IMR-90 (cell line): ENCODE data around the gene TBC1D22A.

Source experiments
- CEBPB ChIP-seq: IDR thresholded peaks from 2 replicates; pipeline ENCODE4 v1.6.1; 2012; ENCODE audit warnings: low read depth, low read length, improper control_type of control experiment
- RAD21 ChIP-seq: IDR thresholded peaks from 2 replicates; pipeline ENCODE4 v1.6.1; 2012; ENCODE audit warnings: low read length, improper control_type of control experiment
- SMC3 ChIP-seq: fragments of 150-350 bp; IDR thresholded peaks from 2 replicates; pipeline ENCODE4 v1.6.1; 2016; ENCODE audit warnings: low read depth, mild to moderate bottlenecking, antibody characterized with exemption, low read length, moderate library complexity
- TF ChIP-seq, protein P1 (sequence below): conservative IDR thresholded peaks from 2 replicates; pipeline ENCODE4 v1.5.1; 2012; ENCODE audit warnings: mild to moderate bottlenecking, low read depth, low read length, improper control_type of control experiment
- TF ChIP-seq, protein P2 (sequence below): fragments of 150-350 bp; IDR thresholded peaks from 2 replicates; pipeline ENCODE4 v1.6.1; 2016; ENCODE audit warnings: low read depth, mild to moderate bottlenecking, low read length, moderate library complexity, borderline replicate concordance

DNA sequence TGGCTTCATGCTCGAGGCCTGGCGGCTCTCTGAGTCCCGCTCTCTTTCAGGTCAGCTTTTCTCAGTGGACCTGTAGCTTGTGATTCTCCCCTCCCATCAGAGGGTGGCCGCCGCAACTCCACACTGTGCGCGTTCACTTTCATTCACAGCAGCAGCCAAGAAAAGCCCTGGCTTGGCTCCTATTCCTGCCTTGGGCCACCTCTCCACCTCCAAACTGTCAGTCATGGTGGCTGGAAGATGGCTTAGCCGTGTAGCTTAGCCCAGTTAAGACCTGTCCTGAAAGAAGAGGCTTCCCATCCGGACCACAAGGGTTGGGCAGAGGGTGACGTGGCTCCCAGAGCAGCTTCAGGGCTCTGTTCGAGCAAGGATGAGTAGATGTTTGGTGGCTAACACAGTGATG is 125.5 kb downstream of the TBC1D22A start:
- TF ChIP-seq, protein P1, sequence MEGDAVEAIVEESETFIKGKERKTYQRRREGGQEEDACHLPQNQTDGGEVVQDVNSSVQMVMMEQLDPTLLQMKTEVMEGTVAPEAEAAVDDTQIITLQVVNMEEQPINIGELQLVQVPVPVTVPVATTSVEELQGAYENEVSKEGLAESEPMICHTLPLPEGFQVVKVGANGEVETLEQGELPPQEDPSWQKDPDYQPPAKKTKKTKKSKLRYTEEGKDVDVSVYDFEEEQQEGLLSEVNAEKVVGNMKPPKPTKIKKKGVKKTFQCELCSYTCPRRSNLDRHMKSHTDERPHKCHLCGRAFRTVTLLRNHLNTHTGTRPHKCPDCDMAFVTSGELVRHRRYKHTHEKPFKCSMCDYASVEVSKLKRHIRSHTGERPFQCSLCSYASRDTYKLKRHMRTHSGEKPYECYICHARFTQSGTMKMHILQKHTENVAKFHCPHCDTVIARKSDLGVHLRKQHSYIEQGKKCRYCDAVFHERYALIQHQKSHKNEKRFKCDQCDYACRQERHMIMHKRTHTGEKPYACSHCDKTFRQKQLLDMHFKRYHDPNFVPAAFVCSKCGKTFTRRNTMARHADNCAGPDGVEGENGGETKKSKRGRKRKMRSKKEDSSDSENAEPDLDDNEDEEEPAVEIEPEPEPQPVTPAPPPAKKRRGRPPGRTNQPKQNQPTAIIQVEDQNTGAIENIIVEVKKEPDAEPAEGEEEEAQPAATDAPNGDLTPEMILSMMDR, result no peak
- TF ChIP-seq RAD21 (no peak), SMC3 (no peak), CEBPB (no peak)
- TF ChIP-seq, protein P2, sequence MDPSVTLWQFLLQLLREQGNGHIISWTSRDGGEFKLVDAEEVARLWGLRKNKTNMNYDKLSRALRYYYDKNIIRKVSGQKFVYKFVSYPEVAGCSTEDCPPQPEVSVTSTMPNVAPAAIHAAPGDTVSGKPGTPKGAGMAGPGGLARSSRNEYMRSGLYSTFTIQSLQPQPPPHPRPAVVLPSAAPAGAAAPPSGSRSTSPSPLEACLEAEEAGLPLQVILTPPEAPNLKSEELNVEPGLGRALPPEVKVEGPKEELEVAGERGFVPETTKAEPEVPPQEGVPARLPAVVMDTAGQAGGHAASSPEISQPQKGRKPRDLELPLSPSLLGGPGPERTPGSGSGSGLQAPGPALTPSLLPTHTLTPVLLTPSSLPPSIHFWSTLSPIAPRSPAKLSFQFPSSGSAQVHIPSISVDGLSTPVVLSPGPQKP, result no peak
